ENCODE data around the gene GTF2IRD1.
"Not testable (repeated sequence)": the region's sequence is repeated elsewhere in the genome, so short reads cannot be mapped to it uniquely, and the experiment has no call there.

The GTF2IRD1 gene

GRCh38 chr7:74494076-74494548, 40.4 kb downstream of the GTF2IRD1 start:
- no peak for DNase-seq

- DNase-seq = no peak
Measured at GRCh38 chr7:74495112-74496086, 41.7 kb downstream of the GTF2IRD1 start.

- no peak for DNase-seq
Measured at GRCh38 chr7:74496272-74496671, 42.6 kb downstream of the GTF2IRD1 start.

GRCh38 chr7:74496773-74497172, 43.1 kb downstream of the GTF2IRD1 start:
- DNase-seq = not testable (repeated sequence)

- no peak for DNase-seq
Measured at GRCh38 chr7:74498354-74498753, 44.6 kb downstream of the GTF2IRD1 start.

- DNase-seq = no peak
Measured at GRCh38 chr7:74498996-74499834, 45.5 kb downstream of the GTF2IRD1 start.

- no peak for DNase-seq
Measured at GRCh38 chr7:74499835-74500388, 46.2 kb downstream of the GTF2IRD1 start.

- peak; percentile 39 for DNase-seq
Measured at GRCh38 chr7:74501298-74501697, 47.6 kb downstream of the GTF2IRD1 start.

- no peak for DNase-seq
Measured at GRCh38 chr7:74502216-74502891, 48.6 kb downstream of the GTF2IRD1 start.

- DNase-seq = no peak
Measured at GRCh38 chr7:74503061-74503460, 49.4 kb downstream of the GTF2IRD1 start.

GRCh38 chr7:74503943-74504342, 50.2 kb downstream of the GTF2IRD1 start:
- no peak for DNase-seq

GRCh38 chr7:74505471-74506324, 52.0 kb downstream of the GTF2IRD1 start:
- DNase-seq = no peak

GRCh38 chr7:74506325-74506724, 52.6 kb downstream of the GTF2IRD1 start:
- DNase-seq = no peak

GRCh38 chr7:74507538-74508319, 54.0 kb downstream of the GTF2IRD1 start:
- DNase-seq = no peak

- DNase-seq = not testable (repeated sequence)
Measured at GRCh38 chr7:74509453-74509852, 55.7 kb downstream of the GTF2IRD1 start.

GRCh38 chr7:74511345-74511744, 57.6 kb downstream of the GTF2IRD1 start:
- no peak for DNase-seq

- DNase-seq = no peak
Measured at GRCh38 chr7:74512762-74513161, 59.1 kb downstream of the GTF2IRD1 start.

GRCh38 chr7:74514131-74514591, 60.5 kb downstream of the GTF2IRD1 start:
- no peak for DNase-seq

- no peak for DNase-seq
Measured at GRCh38 chr7:74515276-74515675, 61.6 kb downstream of the GTF2IRD1 start.

- DNase-seq = no peak
Measured at GRCh38 chr7:74516214-74516613, 62.5 kb downstream of the GTF2IRD1 start.

GRCh38 chr7:74518041-74518440, 64.3 kb downstream of the GTF2IRD1 start:
- no peak for DNase-seq
